ENCODE data around the gene FOXS1. TPM values are rescaled to one million over a fixed set of nuclear protein-coding genes. Genes with fewer than 3 reads are reported as not detected.

Gene FOXS1
- total RNA-seq, 1 donor from 2014 or later, result 21.8 TPM

DNA sequence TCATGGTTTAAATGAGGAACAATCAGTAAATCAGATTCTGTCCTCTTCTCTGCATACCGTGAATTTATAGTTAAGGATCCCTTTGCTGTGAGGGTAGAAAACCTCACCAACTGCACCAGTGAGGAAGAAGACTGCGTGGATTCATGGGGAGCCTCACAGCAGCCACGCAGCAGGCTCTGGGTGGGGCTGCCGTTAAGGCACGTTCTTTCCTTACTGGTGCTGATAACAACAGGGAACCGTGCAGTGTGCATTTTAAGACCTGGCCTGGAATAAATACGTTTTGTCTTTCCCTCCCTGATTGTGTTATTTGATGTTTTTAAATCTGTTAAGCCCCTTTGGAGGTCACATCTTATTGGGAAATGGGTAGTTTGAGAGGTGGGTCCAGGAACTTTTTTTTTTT lies 43.9 kb downstream of the FOXS1 start:
- Histone ChIP-seq H3K4me3 (no peak overlapping the region), H3K27ac (no peak overlapping the region), H3K36me3 (no peaks in the 10 kb centered on the region), H3K4me1 (peaks cover 0 to 2% of the 10 kb centered on the region in 2 donors), H3K9me3 (no peaks in the 10 kb centered on the region), H3K27me3 (no peaks in the 10 kb centered on the region)
- no peak for DNase-seq (ENCODE audit: low spot score in 2 of 2)
- intact Hi-C loops (cut with DNase I), result no loop called here
- TF ChIP-seq, protein P1, sequence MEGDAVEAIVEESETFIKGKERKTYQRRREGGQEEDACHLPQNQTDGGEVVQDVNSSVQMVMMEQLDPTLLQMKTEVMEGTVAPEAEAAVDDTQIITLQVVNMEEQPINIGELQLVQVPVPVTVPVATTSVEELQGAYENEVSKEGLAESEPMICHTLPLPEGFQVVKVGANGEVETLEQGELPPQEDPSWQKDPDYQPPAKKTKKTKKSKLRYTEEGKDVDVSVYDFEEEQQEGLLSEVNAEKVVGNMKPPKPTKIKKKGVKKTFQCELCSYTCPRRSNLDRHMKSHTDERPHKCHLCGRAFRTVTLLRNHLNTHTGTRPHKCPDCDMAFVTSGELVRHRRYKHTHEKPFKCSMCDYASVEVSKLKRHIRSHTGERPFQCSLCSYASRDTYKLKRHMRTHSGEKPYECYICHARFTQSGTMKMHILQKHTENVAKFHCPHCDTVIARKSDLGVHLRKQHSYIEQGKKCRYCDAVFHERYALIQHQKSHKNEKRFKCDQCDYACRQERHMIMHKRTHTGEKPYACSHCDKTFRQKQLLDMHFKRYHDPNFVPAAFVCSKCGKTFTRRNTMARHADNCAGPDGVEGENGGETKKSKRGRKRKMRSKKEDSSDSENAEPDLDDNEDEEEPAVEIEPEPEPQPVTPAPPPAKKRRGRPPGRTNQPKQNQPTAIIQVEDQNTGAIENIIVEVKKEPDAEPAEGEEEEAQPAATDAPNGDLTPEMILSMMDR (IDR thresholded peaks at IDR 0.05), result no peak

DNA sequence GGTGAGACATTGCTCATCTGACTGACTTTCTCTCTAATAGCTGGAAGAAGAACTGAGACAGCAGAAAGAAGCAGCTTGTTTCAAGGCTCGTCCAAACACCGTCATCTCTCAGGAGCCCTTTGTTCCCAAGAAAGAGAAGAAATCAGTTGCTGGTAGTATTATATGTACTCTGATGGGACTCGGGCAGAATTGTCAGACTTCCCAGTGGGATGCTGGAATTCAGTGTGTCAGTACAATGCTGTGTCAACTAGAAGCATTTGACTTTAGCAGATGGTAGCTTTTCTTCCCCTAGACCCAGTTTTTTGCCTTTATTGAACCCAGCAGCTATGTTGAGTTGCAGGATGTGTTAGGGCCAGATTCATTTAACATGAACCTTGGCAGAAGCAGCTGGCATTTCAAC lies 48.0 kb downstream of the FOXS1 start:
- no peak for DNase-seq (ENCODE audit: low spot score in 2 of 2)
- Histone ChIP-seq H3K27me3 (no peaks in the 10 kb centered on the region), H3K27ac (no peak overlapping the region), H3K9me3 (no peaks in the 10 kb centered on the region), H3K36me3 (no peaks in the 10 kb centered on the region), H3K4me3 (no peak overlapping the region), H3K4me1 (no peaks in the 10 kb centered on the region)
- intact Hi-C loops (cut with DNase I), result no loop called here
- TF ChIP-seq, protein P1 (IDR thresholded peaks at IDR 0.05), result no peak

Other genes with a start within 250 kb of the FOXS1 start
- gene ID1, start 240.3 kb downstream of the FOXS1 start, total RNA-seq, result 3,326 TPM
- gene COX4I2, start 207.7 kb downstream of the FOXS1 start, total RNA-seq, result 61.4 TPM
- gene BCL2L1, start 122.7 kb downstream of the FOXS1 start, total RNA-seq, result 200 TPM
- gene TPX2, start 106.3 kb downstream of the FOXS1 start, total RNA-seq, result not detected
- not detected for gene MYLK2, start 26.2 kb downstream of the FOXS1 start, total RNA-seq
- gene DUSP15, start 24.9 kb upstream of the FOXS1 start, total RNA-seq, result 13.0 TPM
- gene TTLL9, start 25.0 kb upstream of the FOXS1 start, total RNA-seq, result not detected
- 1.7 TPM for gene PDRG1, start 106.4 kb upstream of the FOXS1 start, total RNA-seq
- gene XKR7, start 122.5 kb upstream of the FOXS1 start, total RNA-seq, result not detected
- gene CCM2L, start 164.8 kb upstream of the FOXS1 start, total RNA-seq, result 38.6 TPM
- gene HCK, start 206.6 kb upstream of the FOXS1 start, total RNA-seq, result 16.8 TPM